ENCODE results near the gene VEGFB. TPM values are rescaled to one million over a fixed set of nuclear protein-coding genes. Genes with fewer than 3 reads are reported as not detected.

The VEGFB gene
- polyA plus RNA-seq, 3 donors, result 0.40 to 5.6 TPM; not detected in 1

DNA sequence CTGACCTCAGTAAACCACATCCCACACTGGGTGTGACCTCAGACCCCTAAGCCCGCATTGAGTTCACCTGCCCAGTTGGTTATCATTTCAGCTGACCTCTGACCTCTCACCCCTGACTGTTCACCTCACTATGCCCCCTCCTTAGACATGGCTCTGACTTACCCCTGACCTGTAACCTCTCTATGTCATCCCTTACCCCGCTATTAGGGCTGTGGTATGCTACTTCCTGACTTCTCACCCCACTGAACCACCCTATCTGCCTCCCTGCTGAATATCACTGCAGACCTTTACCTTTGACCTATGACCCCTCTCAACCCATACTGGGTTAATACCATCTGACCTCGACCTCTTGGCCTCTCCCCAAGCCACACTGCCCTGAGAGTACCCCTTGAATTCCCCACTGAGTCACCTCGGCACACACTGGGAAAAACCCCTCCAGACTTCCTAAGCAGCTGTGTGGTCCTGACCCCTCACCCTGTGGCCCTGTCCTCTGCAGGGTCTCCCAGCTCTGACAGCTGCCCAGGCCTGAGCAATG lies 25.2 kb downstream of the VEGFB start:
- peaks cover 92 to 96% of the 10 kb centered on the region in 2 donors for H3K36me3 ChIP-seq (replicated peaks in 1 of 2; ENCODE audit: control insufficient read depth in 1 of 2, insufficient read depth in 2 of 2, low read length in 2 of 2)
- H2AFZ ChIP-seq (ENCODE audit: insufficient read depth, low read depth, low read length, poor library complexity, severe bottlenecking), result no peak overlapping the region
- H3K9me3 ChIP-seq (replicated peaks in 1 of 2; ENCODE audit: control insufficient read depth in 1 of 2, insufficient read depth in 1 of 2, low read length in 2 of 2), result no peaks in the 10 kb centered on the region
- DNase-seq, result peak in 1 of 3 donors; percentile 66
- peaks cover 0 to 4% (median 0%) of the 10 kb centered on the region in 7 donors for H3K9me3 Mint-ChIP-seq
- no peak overlapping the region for H3K4me2 ChIP-seq (replicated peaks; ENCODE audit: extremely low read depth, low read length, poor library complexity, severe bottlenecking)
- H3K79me2 ChIP-seq (ENCODE audit: insufficient read depth, low read length), result no peaks in the 10 kb centered on the region
- H3K27me3 ChIP-seq (ENCODE audit: control insufficient read depth in 2 of 2, insufficient read depth in 2 of 2, low read length in 2 of 2), result no peaks in the 10 kb centered on the region
- no peak overlapping the region for H3K4me3 ChIP-seq (replicated peaks in 1 of 3; ENCODE audit: low read depth in 2 of 3, low read length in 3 of 3)
- H3K27ac ChIP-seq (ENCODE audit: low read depth in 1 of 2, low read length in 2 of 2), result no peak overlapping the region
- peaks cover 0 to 1% (median 0%) of the 10 kb centered on the region in 3 donors for H3K27me3 Mint-ChIP-seq (ENCODE audit: low read depth in 3 of 3)
- H3K9ac ChIP-seq (ENCODE audit: insufficient read depth, low read length, poor library complexity, severe bottlenecking), result no peak overlapping the region
- peak overlapping the region in 1 of 2 donors; percentile 54 for H3K4me3 Mint-ChIP-seq
- H3K27ac Mint-ChIP-seq, result peak overlapping the region in 4 of 7 donors; percentile 10 to 59 (median 17)
- peaks cover 68 to 93% of the 10 kb centered on the region in 2 donors for H3K36me3 Mint-ChIP-seq
- peaks cover 8% of the 10 kb centered on the region for H4K20me1 ChIP-seq (ENCODE audit: insufficient read depth, low read length)
- no peaks in the 10 kb centered on the region for H3K4me1 Mint-ChIP-seq
- TF ChIP-seq, protein P1, sequence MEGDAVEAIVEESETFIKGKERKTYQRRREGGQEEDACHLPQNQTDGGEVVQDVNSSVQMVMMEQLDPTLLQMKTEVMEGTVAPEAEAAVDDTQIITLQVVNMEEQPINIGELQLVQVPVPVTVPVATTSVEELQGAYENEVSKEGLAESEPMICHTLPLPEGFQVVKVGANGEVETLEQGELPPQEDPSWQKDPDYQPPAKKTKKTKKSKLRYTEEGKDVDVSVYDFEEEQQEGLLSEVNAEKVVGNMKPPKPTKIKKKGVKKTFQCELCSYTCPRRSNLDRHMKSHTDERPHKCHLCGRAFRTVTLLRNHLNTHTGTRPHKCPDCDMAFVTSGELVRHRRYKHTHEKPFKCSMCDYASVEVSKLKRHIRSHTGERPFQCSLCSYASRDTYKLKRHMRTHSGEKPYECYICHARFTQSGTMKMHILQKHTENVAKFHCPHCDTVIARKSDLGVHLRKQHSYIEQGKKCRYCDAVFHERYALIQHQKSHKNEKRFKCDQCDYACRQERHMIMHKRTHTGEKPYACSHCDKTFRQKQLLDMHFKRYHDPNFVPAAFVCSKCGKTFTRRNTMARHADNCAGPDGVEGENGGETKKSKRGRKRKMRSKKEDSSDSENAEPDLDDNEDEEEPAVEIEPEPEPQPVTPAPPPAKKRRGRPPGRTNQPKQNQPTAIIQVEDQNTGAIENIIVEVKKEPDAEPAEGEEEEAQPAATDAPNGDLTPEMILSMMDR (IDR thresholded peaks at IDR 0.05), result no peak
- intact Hi-C loops (cut with micrococcal nuclease), result no loop called here
- WGBS (ENCODE audit: insufficient coverage), result 95% methylated on average over 2 of the region's 4 CpGs
- H3K4me1 ChIP-seq (ENCODE audit: control insufficient read depth in 1 of 2, insufficient read depth in 2 of 2, low read length in 2 of 2), result no peaks in the 10 kb centered on the region

DNA sequence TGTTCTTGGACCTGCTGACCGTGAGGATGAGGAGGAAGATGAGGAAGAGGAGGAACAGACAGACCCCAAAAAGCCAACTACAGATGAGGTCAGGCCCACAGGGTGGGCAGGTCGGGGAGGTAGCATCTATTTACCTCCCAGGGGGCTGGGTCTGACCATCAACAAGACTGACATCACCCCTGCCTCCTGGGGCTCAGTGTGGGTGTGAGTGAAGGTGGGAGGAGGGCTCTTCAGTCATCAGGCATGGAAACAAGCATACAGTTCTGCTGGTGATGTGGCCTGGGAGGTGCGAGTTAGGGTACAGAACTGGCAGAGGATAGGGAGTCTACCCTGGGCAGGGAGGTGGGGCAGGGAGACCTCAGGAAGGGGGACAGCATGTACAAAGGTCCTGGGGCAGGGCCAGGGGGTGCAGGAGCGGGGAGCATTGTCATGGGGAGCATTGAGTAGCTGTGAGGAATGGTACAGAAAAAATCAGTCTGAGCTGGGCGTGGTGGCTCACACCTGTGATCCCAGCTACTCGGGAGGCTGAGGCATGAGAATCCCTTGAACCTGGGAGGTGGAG lies 25.8 kb downstream of the VEGFB start:
- Mint-ChIP-seq H3K4me3 (peak overlapping the region in 1 of 2 donors; percentile 54), H3K4me1 (no peaks in the 10 kb centered on the region), H3K9me3 (peaks cover 0 to 4% (median 0%) of the 10 kb centered on the region in 7 donors), H3K27me3 (ENCODE audit: low read depth in 3 of 3) (peaks cover 0 to 1% (median 0%) of the 10 kb centered on the region in 3 donors), H3K27ac (peak overlapping the region in 4 of 7 donors; percentile 10 to 66 (median 59)), H3K36me3 (peaks cover 63 to 89% of the 10 kb centered on the region in 2 donors)
- 100% methylated on average over 3 of the region's 6 CpGs for WGBS (ENCODE audit: insufficient coverage)
- H3K79me2 ChIP-seq (ENCODE audit: insufficient read depth, low read length), result no peaks in the 10 kb centered on the region
- no peak overlapping the region for H2AFZ ChIP-seq (ENCODE audit: insufficient read depth, low read depth, low read length, poor library complexity, severe bottlenecking)
- TF ChIP-seq, protein P1 (IDR thresholded peaks at IDR 0.05), result no peak
- no peak overlapping the region for H3K4me2 ChIP-seq (replicated peaks; ENCODE audit: extremely low read depth, low read length, poor library complexity, severe bottlenecking)
- H3K4me3 ChIP-seq (replicated peaks in 1 of 3; ENCODE audit: low read depth in 2 of 3, low read length in 3 of 3), result no peak overlapping the region
- no peaks in the 10 kb centered on the region for H3K9me3 ChIP-seq (replicated peaks in 1 of 2; ENCODE audit: control insufficient read depth in 1 of 2, insufficient read depth in 1 of 2, low read length in 2 of 2)
- H3K27ac ChIP-seq (ENCODE audit: low read depth in 1 of 2, low read length in 2 of 2), result no peak overlapping the region
- H3K36me3 ChIP-seq (replicated peaks in 1 of 2; ENCODE audit: control insufficient read depth in 1 of 2, insufficient read depth in 2 of 2, low read length in 2 of 2), result peaks cover 91 to 95% of the 10 kb centered on the region in 2 donors
- no peak overlapping the region for H3K9ac ChIP-seq (ENCODE audit: insufficient read depth, low read length, poor library complexity, severe bottlenecking)
- no peak for DNase-seq
- H3K4me1 ChIP-seq (ENCODE audit: control insufficient read depth in 1 of 2, insufficient read depth in 2 of 2, low read length in 2 of 2), result no peaks in the 10 kb centered on the region
- peaks cover 7% of the 10 kb centered on the region for H4K20me1 ChIP-seq (ENCODE audit: insufficient read depth, low read length)
- no peaks in the 10 kb centered on the region for H3K27me3 ChIP-seq (ENCODE audit: control insufficient read depth in 2 of 2, insufficient read depth in 2 of 2, low read length in 2 of 2)
- intact Hi-C loops (cut with micrococcal nuclease), result no loop called here

Measured in CD14-positive monocyte (primary cell).